Hematopoietic multipotent progenitor cell treated with erythropoietin and hydrocortisone succinate and interleukin-3 and kit ligand, for 15 days (in vitro differentiated cells): ENCODE results near the gene CAB39L.

Source experiments
- DNase-seq: peaks from one replicate; pipeline ENCODE4 v3.0.0-alpha.2; 2015; ENCODE audit warnings: low spot score

The CAB39L gene

DNA sequence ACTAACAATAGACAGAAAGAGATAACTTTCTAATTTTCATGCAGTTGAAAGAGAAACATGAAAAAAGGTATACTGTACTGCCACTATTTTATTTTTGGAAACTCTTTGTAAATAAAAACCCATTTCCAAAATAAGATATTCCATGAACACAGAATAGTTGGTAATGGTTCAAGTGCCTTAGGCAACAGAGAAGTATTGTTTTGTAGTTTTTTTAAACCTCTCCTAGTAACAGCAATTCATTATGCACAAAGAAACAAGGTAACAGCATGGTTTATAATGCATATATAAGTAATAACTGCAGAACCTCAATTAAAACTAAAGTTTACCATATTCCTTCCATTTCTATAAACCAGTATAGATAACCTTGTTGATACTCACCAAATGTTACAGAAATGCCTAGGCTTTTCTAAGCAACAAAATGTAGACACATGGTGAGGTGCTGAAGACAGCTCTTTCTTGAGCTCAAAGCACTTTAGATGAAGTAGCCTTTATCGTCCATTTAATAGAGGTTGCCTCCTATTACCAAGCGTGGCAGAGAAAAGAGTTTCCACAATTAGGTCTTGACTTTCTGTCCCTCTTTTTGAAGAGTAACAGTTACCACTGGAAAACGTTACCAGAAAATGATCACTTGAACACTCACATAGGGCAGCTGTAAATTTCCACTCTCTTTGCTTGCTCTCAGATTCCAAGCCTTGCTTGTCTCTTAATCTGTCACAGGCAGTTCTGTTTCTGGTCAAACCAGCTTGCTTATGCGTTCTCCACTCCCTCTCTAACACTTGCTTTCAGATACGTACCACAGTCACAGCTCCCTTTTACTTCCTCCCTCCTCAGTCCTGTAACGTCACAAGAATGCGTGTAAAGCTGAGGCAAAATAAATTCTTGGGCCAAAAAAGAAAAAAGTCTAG lies 42.9 kb downstream of the CAB39L start:
- peak; percentile 27 for DNase-seq

DNA sequence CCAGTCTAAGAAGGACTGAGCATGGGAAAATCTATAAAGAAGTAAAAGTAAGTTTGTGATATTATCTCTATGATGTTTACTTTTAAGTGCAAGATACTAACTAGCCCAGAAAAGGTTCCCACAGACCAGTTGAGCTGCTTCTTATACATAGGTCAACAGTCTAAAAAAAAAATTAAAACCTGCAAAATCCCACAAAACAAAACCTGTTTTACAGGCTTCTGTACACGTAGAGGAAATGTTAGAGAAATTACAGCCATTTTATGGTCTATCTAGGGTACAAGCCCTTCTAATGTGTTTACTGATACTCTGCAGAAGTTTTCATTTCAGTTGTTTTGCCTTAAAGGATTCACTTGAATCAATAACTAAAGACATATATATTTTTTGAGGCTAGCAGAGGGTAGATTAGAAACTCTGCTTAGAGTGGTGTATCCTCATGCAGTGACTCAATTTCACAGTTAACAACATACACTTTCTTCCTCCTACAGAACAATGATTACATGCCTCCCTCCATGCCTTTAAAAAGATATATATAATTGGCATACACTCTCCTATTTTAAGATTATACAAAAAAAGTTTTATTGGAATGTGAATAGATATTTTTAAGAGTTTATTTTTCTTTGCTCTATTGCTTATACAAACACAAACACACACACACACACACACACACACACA lies 43.9 kb downstream of the CAB39L start:
- DNase-seq = no peak

- DNase-seq = no peak
These were observed 47.9 kb downstream of the CAB39L start for GRCh38 chr13:49395878-49396380.

DNA sequence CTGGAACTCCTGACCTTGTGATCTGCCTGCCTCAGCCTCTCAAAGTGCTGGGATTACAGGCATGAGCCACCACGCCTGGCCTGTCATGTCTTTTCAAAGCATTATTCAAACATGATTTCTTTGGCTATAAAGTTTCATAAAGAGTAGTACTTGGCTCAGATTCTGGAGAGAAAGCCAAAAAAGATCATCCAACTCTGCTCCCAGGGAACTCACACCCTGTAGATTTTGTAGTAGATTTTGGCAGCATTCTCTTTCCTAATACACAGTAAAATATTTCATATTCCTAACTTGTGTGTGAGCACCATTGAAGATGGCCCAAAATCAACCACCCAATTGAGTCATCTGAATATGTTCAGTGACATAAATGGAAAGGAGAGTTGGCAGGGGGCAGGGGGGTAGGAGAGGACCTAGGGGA lies 48.4 kb downstream of the CAB39L start:
- no peak for DNase-seq

DNA sequence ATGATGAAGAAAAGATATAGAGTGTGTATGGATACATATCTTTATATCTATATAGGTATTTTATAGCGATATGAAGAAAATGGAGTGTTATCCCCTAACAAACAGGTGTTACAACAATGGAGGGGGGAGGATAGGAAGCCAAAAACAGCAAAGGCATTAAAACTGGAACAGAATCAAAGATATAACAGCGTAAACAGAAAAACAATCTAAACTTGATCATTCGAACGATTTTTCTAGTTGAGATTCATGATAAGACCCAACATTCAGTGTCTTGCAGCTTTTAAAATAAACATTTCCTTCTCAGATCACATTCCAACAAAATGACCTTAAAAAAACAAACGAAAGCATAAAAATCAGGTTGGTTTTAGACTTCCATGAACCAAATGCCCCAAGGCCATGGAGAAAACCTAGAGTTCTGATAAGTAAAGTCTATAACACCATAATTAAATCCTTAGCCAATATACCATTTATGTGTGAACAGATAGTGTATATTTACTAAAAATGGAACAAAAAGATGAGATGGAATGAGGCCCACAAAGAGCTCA lies 55.7 kb downstream of the CAB39L start:
- no peak for DNase-seq

DNA sequence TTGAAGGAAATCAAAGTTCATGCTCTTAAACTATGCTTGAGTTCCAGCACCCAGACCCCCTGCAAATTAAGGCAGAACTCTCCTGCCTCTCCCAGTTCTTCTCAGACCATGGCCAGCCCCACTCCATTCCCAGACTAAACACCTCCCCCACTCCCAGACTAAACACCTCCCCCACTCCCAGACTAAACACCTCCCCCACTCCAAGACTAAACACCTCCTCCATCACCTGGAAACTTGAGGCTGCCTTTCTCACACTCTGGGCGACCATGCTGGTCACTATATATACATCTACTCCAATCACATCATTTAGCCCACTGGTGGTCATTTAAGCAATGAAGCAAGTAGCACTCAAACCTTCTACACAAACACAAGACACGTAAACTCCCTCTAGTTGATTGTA lies 57.2 kb downstream of the CAB39L start:
- no peak for DNase-seq

- DNase-seq = no peak
These were observed 67.7 kb downstream of the CAB39L start for GRCh38 chr13:49376121-49376520.

DNA sequence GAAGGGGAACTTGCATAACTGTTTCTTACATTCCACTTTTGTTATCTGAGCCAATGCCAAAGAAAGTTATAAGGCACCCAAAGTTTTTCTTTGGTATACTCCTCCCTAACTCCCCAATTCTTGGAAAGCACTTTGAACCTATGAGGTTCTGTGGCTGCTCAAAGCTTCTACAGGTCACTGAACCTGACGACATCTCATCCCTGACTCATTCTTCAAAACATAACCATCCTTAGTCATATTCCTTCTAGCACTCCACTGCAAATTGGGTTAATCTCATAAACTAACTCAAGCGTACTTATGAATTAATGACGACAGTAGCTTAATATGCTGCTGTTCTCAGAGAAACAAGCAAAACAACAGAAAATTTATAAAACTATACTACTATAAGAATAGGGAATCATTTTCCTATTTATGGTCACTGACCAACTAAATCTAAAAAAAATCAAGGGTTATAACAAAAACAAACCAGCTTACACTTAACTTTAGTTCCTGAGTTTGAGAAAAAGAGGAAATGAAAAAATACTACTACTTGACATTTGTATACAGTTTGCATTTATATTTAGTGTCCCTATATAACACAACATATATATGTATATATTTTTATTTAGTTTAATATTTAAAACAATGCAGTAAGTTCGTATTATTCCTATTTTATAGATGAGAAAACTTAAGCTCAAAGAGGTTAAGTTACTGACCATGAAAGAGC lies 69.1 kb downstream of the CAB39L start:
- DNase-seq = no peak

DNA sequence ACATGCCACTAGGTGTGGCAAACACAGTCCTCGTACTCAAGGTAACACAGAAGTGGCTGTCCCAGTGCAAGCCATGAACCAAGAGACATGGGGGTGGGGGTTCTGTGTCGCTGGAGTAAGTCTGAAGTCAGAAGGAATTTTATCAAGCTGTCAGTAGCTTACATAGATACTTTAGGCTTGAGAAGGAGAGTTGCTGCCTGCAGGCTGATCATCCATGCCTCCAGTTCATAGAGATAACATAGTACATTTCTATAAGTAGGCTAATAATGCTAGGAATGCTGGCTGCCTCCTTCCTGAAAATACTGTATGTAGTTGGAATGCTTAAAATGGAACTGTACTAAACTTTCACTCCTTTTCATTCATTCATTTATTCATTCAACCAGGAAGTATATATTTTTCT lies 70.1 kb downstream of the CAB39L start:
- DNase-seq = no peak

DNA sequence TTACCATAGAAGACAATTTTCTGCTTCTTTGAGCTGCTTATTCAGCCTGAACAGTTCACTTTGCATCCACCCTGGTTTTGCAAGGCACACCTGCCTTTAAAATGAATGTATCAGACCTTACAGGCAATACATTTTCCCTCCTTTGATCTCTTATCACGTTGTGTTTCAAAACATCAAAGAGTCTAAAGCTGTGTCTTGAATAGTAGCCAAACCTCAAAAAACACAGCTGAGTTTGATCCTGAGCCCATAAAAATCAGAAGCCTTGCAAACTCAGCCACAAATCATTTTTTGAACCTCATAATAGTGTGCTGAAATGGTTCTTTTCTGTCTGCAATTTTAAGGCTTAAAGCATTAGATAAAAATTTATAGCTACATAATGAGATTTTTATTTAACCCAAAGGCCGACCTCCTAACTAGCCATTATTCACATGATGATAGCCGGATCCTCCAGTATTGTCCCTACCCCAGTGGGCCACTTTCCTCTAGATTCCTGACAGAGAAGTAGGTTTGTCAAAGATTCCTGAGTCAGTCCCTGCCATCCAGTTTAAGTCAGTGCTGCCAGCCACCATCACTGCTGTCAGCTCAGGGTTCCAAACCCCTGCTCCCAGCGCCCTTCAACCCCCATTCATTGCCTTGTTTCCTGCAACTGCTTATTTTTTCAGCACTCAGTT lies 71.8 kb downstream of the CAB39L start:
- DNase-seq = no peak

DNA sequence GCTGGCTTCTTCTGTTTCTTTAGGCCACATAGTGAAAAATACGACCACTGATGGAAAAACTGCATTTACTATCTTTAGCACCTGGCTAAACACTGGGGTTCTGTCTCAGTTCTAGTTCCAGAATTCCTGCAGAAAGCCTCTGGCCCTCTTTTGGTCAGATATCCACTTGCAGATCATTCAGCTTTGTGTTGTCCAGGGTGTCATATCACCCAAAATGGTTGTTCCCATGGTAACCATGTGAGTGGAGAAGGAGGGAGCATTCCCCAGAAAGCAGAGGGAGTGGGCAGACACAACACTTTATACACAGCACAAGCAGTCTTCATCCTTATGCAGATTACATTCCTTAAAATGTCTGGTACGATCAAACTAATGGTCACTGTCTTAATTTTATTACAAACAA lies 73.5 kb downstream of the CAB39L start:
- no peak for DNase-seq

- no peak for DNase-seq
These were observed 74.0 kb downstream of the CAB39L start for GRCh38 chr13:49369866-49370265.

GRCh38 chr13:49368688-49369087 lies 75.2 kb downstream of the CAB39L start:
- no peak for DNase-seq

DNA sequence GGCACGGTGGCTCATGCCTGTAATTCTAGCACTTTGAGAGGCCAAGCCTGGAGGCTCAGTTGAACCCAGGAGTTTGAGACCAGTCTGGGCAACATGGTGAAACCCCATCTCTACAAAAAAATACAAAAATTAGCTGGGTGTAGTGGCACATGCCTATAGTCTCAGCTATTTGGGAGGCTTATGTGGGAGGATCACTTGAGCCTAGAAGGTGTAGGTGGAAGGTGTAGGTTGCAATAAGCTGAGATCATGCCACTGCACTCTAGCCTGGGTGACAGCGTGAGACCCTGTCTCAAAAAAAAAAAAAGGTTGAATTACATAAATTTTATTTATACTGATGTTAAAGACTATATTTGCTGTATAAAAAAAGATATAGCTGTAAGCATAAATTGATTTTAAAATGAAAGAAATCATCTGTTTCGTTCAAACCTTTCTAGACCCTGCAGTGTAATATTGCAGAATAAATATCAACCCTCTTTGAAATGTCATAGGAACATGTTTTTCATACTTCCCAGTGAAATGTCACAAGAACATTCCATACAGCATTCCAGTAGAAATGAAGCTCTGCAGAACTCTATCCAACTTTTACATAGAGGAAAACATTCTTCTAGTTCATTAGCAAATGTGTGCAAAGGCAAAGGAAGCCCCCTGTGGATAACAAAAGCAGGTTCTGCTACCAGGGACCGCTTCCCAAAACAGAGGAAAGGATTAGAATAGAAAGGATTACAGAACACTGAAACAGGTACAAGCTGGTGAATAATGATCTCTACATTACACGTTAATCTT lies 76.0 kb downstream of the CAB39L start:
- no peak for DNase-seq

- DNase-seq = no peak
These were observed 77.0 kb downstream of the CAB39L start for GRCh38 chr13:49366841-49367240.

DNA sequence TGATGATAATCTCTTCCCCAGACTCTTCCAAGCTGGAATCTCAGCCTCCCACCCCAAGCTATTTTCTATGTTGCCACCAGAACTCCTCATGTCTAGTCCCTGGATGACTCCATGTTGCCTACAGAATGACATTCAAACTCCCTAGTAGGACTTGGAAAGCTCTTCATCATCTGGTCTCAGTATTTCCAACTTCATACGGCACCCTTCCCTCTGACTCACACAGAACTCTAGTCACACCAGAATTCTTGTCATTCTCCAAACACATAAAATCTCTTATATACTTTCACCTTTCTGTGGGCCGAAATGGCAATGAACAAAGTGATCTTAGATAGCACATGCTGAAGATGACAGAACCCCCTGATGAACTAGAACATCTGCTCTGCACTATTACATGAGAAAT lies 86.2 kb downstream of the CAB39L start:
- no peak for DNase-seq

DNA sequence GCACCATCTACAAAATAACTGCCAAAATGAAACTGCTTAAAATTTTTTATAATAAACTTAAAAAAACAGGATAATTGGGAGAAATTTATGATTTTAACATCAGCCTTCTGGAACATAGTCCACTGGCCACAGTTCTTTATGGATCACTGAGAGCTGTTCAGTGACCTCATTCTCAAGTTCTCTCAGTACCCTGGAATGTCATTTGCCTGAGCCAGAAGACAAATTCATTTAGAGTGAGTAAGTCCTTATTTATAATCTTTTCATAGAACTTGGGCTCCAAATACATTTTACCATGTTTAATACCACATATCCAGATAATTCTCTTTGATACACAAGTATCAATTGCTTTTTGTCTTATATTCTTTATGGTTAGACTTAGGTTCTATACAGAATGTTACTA lies 87.6 kb downstream of the CAB39L start:
- no peak for DNase-seq

- no peak for DNase-seq
These were observed 89.1 kb downstream of the CAB39L start for GRCh38 chr13:49354719-49355118.

DNA sequence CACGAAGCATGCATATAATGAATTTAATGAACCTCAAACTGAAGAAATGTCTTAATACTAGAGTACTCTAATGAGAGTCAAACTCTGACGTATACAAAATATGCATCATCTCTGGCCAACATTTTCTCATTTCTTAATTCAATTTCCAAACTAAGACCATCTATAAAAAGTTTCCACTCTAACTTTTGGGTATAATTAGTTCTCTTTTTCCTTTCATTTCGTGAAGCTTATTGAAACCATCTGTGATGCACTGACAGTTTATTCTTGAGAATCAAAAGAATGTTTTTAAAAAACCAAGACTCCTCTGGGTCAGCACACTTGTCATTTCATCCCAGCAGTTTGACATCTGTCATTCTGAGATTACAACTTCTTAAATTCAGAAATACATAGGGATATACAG lies 90.0 kb downstream of the CAB39L start:
- no peak for DNase-seq

DNA sequence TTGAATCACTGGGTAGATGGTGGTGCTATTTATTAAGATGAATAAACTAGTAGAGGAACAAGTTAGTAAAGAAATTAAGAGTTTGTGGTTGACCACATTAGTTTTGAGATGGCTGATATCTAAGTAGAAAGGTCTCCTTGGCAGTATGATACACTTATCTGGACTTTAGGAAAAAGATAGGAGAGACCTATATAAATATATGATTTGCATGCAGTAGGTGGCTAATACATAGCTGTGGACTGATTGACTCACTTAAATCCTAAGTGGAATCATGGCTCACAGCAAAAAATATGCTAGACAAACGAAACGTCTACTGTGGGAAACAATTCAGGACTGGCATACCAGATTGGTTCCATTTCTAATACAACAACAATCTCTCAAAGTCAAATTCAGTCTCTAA lies 92.0 kb downstream of the CAB39L start:
- DNase-seq = no peak

DNA sequence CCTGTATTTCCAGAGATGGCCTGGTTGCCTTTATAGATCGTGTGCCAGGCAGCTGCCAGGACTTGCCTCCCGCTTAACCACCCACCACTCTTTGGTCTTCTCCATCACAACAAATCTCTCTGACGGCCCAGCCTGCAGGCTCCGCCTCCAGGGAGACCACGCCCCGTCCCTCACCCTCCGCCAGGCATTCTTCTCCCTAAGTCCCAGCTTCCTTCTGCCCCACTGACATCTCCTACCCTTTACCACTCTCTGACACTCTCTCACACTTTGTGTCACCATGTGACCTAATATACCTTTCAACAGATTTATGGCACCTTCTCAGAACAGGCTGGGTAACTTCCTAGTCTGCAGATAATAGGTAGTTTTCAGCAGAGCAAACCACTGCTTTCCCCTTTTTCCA lies 95.1 kb downstream of the CAB39L start:
- no peak for DNase-seq
